Measurements from ENCODE around the gene ARL16.

The ARL16 gene

GRCh38 chr17:81701288-81702071 lies 17.9 kb upstream of the ARL16 start:
- Histone ChIP-seq H3K27me3 (no peaks in the 10 kb centered on the region), H3K4me3 (peak overlapping the region; percentile 86 to 100 (median 96)), H3K9me3 (replicated peaks in 1 of 11) (no peaks in the 10 kb centered on the region), H3K27ac (peak overlapping the region in 10 of 11 experiments; percentile 7 to 98 (median 96); a peak in 16 of 22 replicates), H3K36me3 (peaks cover 64 to 85% (median 82%) of the 10 kb centered on the region in 11 experiments), H3K4me2 (peak overlapping the region; percentile 92 to 100 (median 98)), H4K20me1 (peaks cover 53 to 93% (median 78%) of the 10 kb centered on the region in 11 experiments; a peak in 21 of 22 replicates), H3K9ac (peak overlapping the region; percentile 91 to 99 (median 98)), H3K4me1 (peaks cover 27 to 31% (median 28%) of the 10 kb centered on the region in 10 experiments)
- TF ChIP-seq Cebpa-rat (IDR thresholded peaks at IDR 0.05) = no peak

GRCh38 chr17:81700353-81701287 lies 17.0 kb upstream of the ARL16 start:
- Histone ChIP-seq H3K9me3 (replicated peaks in 1 of 11) (no peaks in the 10 kb centered on the region), H3K4me3 (peak overlapping the region in 4 of 10 experiments; percentile 92 to 99 (median 96); a peak in 5 of 20 replicates), H3K4me2 (peak overlapping the region; percentile 92 to 100 (median 98); a peak in 21 of 22 replicates), H3K27ac (peak overlapping the region in 5 of 11 experiments; percentile 14 to 98 (median 96); a peak in 7 of 22 replicates), H3K4me1 (peaks cover 27 to 31% (median 28%) of the 10 kb centered on the region in 10 experiments), H3K9ac (peak overlapping the region; percentile 91 to 99 (median 98); a peak in 19 of 22 replicates), H4K20me1 (peaks cover 58 to 93% (median 80%) of the 10 kb centered on the region in 11 experiments; a peak in 21 of 22 replicates), H3K36me3 (peaks cover 64 to 85% (median 82%) of the 10 kb centered on the region in 11 experiments), H3K27me3 (no peaks in the 10 kb centered on the region)
- TF ChIP-seq Cebpa-rat (IDR thresholded peaks at IDR 0.05) = no peak

DNA sequence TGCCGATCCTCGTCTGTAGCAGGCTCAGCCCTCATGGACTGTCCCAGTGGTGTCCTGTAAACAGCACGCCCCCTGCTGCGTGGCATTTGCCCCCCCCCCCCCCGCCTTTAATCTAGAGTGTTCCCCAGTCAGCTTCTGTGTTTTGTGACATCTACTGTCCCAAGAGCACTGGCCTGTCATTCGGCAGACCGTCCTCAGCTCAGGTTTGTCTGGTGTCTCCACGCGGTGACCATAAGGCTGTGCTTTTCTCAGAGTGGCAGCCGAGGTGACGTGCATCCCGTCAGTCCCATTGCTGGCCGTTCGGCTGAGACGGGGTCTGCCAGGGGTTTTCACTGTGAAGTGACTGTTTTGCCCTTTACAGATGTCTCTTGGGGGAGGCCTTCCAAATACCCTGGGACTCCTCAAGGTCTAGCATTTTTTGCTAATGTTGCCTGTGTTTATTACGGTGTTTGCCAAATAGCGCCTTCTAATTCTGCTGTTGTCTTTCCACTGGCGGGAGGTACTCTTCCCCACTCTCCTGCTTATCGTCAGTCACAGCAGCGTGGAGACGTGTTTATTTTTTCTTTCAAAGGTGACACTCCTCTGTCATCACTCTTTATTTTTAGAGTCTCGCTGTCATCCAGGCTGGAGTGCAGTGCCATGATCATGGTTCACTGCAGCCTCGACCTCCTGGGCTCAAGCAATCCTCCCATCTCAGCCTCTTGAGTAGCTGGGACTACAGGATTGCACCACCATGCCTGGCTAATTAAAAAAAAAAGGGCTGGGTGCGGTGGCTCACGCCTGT lies 13.9 kb upstream of the ARL16 start:
- peaks cover 57 to 100% (median 100%) of the 10 kb centered on the region in 11 experiments; a peak in 21 of 22 replicates for H4K20me1 ChIP-seq
- peaks cover 18 to 19% (median 19%) of the 10 kb centered on the region in 10 experiments for H3K4me1 ChIP-seq
- no peak for TF ChIP-seq Cebpa-rat (IDR thresholded peaks at IDR 0.05)
- H3K4me3 ChIP-seq = no peak overlapping the region
- H3K27ac ChIP-seq = no peak overlapping the region
- no peak overlapping the region for H3K4me2 ChIP-seq
- H3K9me3 ChIP-seq (replicated peaks in 1 of 11) = no peaks in the 10 kb centered on the region
- peak overlapping the region in 4 of 11 experiments; percentile 2 to 27 (median 22); a peak in 2 of 22 replicates for H3K9ac ChIP-seq
- H3K27me3 ChIP-seq = no peaks in the 10 kb centered on the region
- peaks cover 91 to 99% (median 98%) of the 10 kb centered on the region in 11 experiments for H3K36me3 ChIP-seq

GRCh38 chr17:81696218-81696941 lies 12.8 kb upstream of the ARL16 start:
- H3K36me3 ChIP-seq = peaks cover 96 to 100% (median 99%) of the 10 kb centered on the region in 11 experiments
- peaks cover 7 to 9% (median 8%) of the 10 kb centered on the region in 10 experiments for H3K4me1 ChIP-seq
- no peaks in the 10 kb centered on the region for H3K9me3 ChIP-seq (replicated peaks in 1 of 11)
- 0 out of 22 replicates have a peak overlapping the region, but pooled peaks of 1 of the 11 experiments have one; percentile 2 for H3K9ac ChIP-seq
- no peak overlapping the region for H3K4me3 ChIP-seq
- H3K27me3 ChIP-seq = no peaks in the 10 kb centered on the region
- TF ChIP-seq Cebpa-rat (IDR thresholded peaks at IDR 0.05) = no peak
- H4K20me1 ChIP-seq = peaks cover 46 to 100% (median 100%) of the 10 kb centered on the region in 11 experiments; a peak in 21 of 22 replicates
- H3K27ac ChIP-seq = no peak overlapping the region
- no peak overlapping the region for H3K4me2 ChIP-seq

- Histone ChIP-seq H3K9me3 (replicated peaks in 1 of 11) (no peaks in the 10 kb centered on the region), H3K27ac (no peak overlapping the region), H3K9ac (0 out of 22 replicates have a peak overlapping the region, but pooled peaks of 1 of the 11 experiments have one; percentile 18), H3K4me3 (no peak overlapping the region), H3K27me3 (no peaks in the 10 kb centered on the region), H3K36me3 (peaks cover 96 to 100% (median 99%) of the 10 kb centered on the region in 11 experiments), H3K4me1 (peaks cover 1 to 3% (median 3%) of the 10 kb centered on the region in 10 experiments; a peak in 18 of 20 replicates), H3K4me2 (no peak overlapping the region), H4K20me1 (peaks cover 43 to 100% (median 100%) of the 10 kb centered on the region in 11 experiments; a peak in 21 of 22 replicates)
- TF ChIP-seq Cebpa-rat (IDR thresholded peaks at IDR 0.05) = no peak
These were observed 12.2 kb upstream of the ARL16 start for GRCh38 chr17:81695801-81696200.

DNA sequence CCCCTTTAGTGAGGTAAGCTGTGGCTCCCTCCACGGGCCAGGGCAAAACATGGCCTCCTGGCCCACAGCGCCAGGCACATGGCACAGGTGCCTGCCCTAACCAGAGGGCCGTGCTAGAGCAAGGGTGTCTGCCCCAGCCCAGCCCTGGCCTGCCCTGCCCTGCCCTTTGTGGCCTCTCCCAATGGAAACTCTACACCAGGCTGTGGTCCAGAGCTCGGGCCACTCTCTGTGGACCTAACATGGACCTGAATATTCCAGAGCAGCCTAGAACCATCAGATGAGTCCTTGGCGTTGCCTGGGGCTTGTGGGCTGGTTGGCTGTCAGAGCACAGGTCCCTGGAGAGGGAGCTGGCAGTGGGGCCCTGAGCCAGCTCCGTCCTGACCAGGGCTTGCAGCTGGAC lies 11.6 kb upstream of the ARL16 start:
- no peak overlapping the region for H3K4me3 ChIP-seq
- no peaks in the 10 kb centered on the region for H3K27me3 ChIP-seq
- peaks cover 98 to 100% (median 100%) of the 10 kb centered on the region in 11 experiments for H3K36me3 ChIP-seq
- H3K9ac ChIP-seq = 0 out of 22 replicates have a peak overlapping the region, but pooled peaks of 1 of the 11 experiments have one; percentile 18
- no peak overlapping the region for H3K4me2 ChIP-seq
- no peak overlapping the region for H3K27ac ChIP-seq
- peaks cover 46 to 100% (median 100%) of the 10 kb centered on the region in 11 experiments for H4K20me1 ChIP-seq
- TF ChIP-seq Cebpa-rat (IDR thresholded peaks at IDR 0.05) = no peak
- H3K9me3 ChIP-seq (replicated peaks in 1 of 11) = no peaks in the 10 kb centered on the region
- H3K4me1 ChIP-seq = no peaks in the 10 kb centered on the region

- Histone ChIP-seq H3K9ac (0 out of 22 replicates have a peak overlapping the region, but pooled peaks of 1 of the 11 experiments have one; percentile 10), H3K27me3 (no peaks in the 10 kb centered on the region), H4K20me1 (peaks cover 50 to 100% (median 100%) of the 10 kb centered on the region in 11 experiments), H3K4me2 (no peak overlapping the region), H3K9me3 (replicated peaks in 1 of 11) (no peaks in the 10 kb centered on the region), H3K27ac (no peak overlapping the region), H3K4me1 (no peaks in the 10 kb centered on the region), H3K4me3 (no peak overlapping the region), H3K36me3 (peaks cover 100% of the 10 kb centered on the region in 11 experiments)
- TF ChIP-seq Cebpa-rat (IDR thresholded peaks at IDR 0.05) = no peak
These were observed 11.2 kb upstream of the ARL16 start for GRCh38 chr17:81694810-81695209.

Data from BLaER1 treated with 17β-estradiol and CSF1 and Interleukin-3, amounts not matched to agents 10 nM and 100 nM (cell line).